Upper lobe of left lung (tissue), 4 donors: ENCODE measurements around the gene TNFRSF8.

Source experiments
- CTCF ChIP-seq, 6 experiments: fragments of 450-650 bp in 4 of 6; fragments of 200-600 bp in 2 of 6; sonication (generic) in 2 of 6; IDR thresholded peaks; one replicate each; pipeline ENCODE4 v1.5.1; 2016 to 2019; ENCODE audit warnings: antibody characterized with exemption in 6 of 6
- EP300 ChIP-seq, 4 donors: sonication (generic); formaldehyde crosslinking; IDR thresholded peaks; one replicate each; pipeline ENCODE4 v1.5.1; 2017; ENCODE audit warnings: antibody characterized with exemption in 4 of 4, control low read depth in 2 of 4
- POLR2A ChIP-seq, 4 donors: fragments of 450-650 bp; IDR thresholded peaks; one replicate each; pipeline ENCODE4 v1.5.1; 2016 to 2017; ENCODE audit warnings: antibody characterized with exemption in 4 of 4, mild to moderate bottlenecking in 2 of 4
- POLR2AphosphoS5 ChIP-seq, 2 donors: sonication (generic); formaldehyde crosslinking; IDR thresholded peaks; one replicate each; pipeline ENCODE4 v1.5.1; 2017; ENCODE audit warnings: antibody characterized with exemption in 2 of 2

- TF ChIP-seq CTCF (IDR thresholded peaks at IDR 0.05) (no peak), EP300 (IDR thresholded peaks at IDR 0.05) (no peak), POLR2A (IDR thresholded peaks at IDR 0.05) (no peak), POLR2AphosphoS5 (IDR thresholded peaks at IDR 0.05) (no peak)
These were observed 114.3 kb downstream of the TNFRSF8 start for GRCh38 chr1:12177156-12177998.
